NCI-H748 treated with DMSO at 0.1 percent for 48 hours (cell line): ENCODE data around the gene GRIK3.

Source experiments
- DNase-seq: peaks from one replicate; lab custom pipeline; 2025; lab: John Stamatoyannopoulos, UW

GRIK3 gene

GRCh38 chr1:36852586-36852985 is 181.7 kb downstream of the GRIK3 start:
- no peak for DNase-seq

GRCh38 chr1:36851595-36851994 is 182.7 kb downstream of the GRIK3 start:
- DNase-seq: no peak

GRCh38 chr1:36851087-36851486 is 183.2 kb downstream of the GRIK3 start:
- DNase-seq: no peak

GRCh38 chr1:36849956-36850355 is 184.4 kb downstream of the GRIK3 start:
- DNase-seq: no peak

GRCh38 chr1:36847761-36848160 is 186.6 kb downstream of the GRIK3 start:
- DNase-seq: no peak

GRCh38 chr1:36847186-36847585 is 187.1 kb downstream of the GRIK3 start:
- DNase-seq: no peak

- no peak for DNase-seq
These were observed 188.0 kb downstream of the GRIK3 start for GRCh38 chr1:36846357-36846756.

GRCh38 chr1:36845802-36846201 is 188.5 kb downstream of the GRIK3 start:
- no peak for DNase-seq

GRCh38 chr1:36844917-36845316 is 189.4 kb downstream of the GRIK3 start:
- DNase-seq: no peak

GRCh38 chr1:36843906-36844610 is 190.3 kb downstream of the GRIK3 start:
- DNase-seq: no peak

- DNase-seq: no peak
These were observed 191.3 kb downstream of the GRIK3 start for GRCh38 chr1:36843027-36843426.

- no peak for DNase-seq
These were observed 191.9 kb downstream of the GRIK3 start for GRCh38 chr1:36842448-36842847.

- DNase-seq: no peak
These were observed 194.8 kb downstream of the GRIK3 start for GRCh38 chr1:36839485-36839884.

- DNase-seq: no peak
These were observed 195.4 kb downstream of the GRIK3 start for GRCh38 chr1:36838888-36839287.

GRCh38 chr1:36836916-36837315 is 197.4 kb downstream of the GRIK3 start:
- no peak for DNase-seq

GRCh38 chr1:36836196-36836883 is 198.0 kb downstream of the GRIK3 start:
- no peak for DNase-seq

GRCh38 chr1:36835696-36836095 is 198.6 kb downstream of the GRIK3 start:
- no peak for DNase-seq

GRCh38 chr1:36835017-36835695 is 199.2 kb downstream of the GRIK3 start:
- no peak for DNase-seq

GRCh38 chr1:36834586-36834985 is 199.7 kb downstream of the GRIK3 start:
- DNase-seq: no peak

GRCh38 chr1:36831186-36831810 is 203.0 kb downstream of the GRIK3 start:
- no peak for DNase-seq

GRCh38 chr1:36829961-36830360 is 204.4 kb downstream of the GRIK3 start:
- no peak for DNase-seq

- DNase-seq: no peak
These were observed 205.2 kb downstream of the GRIK3 start for GRCh38 chr1:36829066-36829465.

GRCh38 chr1:36825226-36825625 is 209.1 kb downstream of the GRIK3 start:
- no peak for DNase-seq
